Gastroesophageal sphincter (tissue), 4 donors: ENCODE data around the gene AURKA. TPM values are rescaled to one million over a fixed set of nuclear protein-coding genes. Genes with fewer than 3 reads are reported as not detected.
"Not testable (repeated sequence)": the region's sequence is repeated elsewhere in the genome, so short reads cannot be mapped to it uniquely, and the experiment has no call there.

Experiments
- ATAC-seq: fragments of 150-250 bp; one replicate; pipeline ENCODE4 v1.9.1; 2016; ENCODE audit warnings: mild to moderate bottlenecking, moderate library complexity
- H3K27ac ChIP-seq, 4 donors: fragments of 200-600 bp; sonication (generic) in 3 of 4; 1 replicate in 3 of 4; 2 replicates in 1 of 4; pipeline ENCODE4 v1.5.1; 2016 to 2019
- H3K27me3 ChIP-seq: fragments of 200-600 bp; sonication (generic); one replicate; pipeline ENCODE4 v1.5.1; 2019
- H3K36me3 ChIP-seq, 2 donors: fragments of 200-600 bp; sonication (generic); one replicate each; pipeline ENCODE4 v1.5.1; 2019; ENCODE audit warnings: control low read depth in 1 of 2
- H3K4me1 ChIP-seq, 3 donors: fragments of 200-600 bp; sonication (generic); 1 replicate in 2 of 3; 2 replicates in 1 of 3; pipeline ENCODE4 v1.5.1; 2016 to 2019; ENCODE audit warnings: control low read depth in 2 of 3
- H3K4me3 ChIP-seq, 2 donors: fragments of 200-600 bp; sonication (generic); one replicate each; pipeline ENCODE4 v1.5.1; 2019; ENCODE audit warnings: mild to moderate bottlenecking in 1 of 2, moderate library complexity in 1 of 2
- H3K9me3 ChIP-seq, 3 donors: fragments of 200-600 bp; sonication (generic); one replicate each; pipeline ENCODE4 v1.5.1; 2017 to 2019; ENCODE audit warnings: control low read depth in 2 of 3
- EP300 ChIP-seq: sonication (generic); formaldehyde crosslinking; IDR thresholded peaks from one replicate; pipeline ENCODE4 v1.6.1; 2017; ENCODE audit warnings: antibody characterized with exemption, mild to moderate bottlenecking
- POLR2A ChIP-seq, 2 donors: fragments of 450-650 bp; IDR thresholded peaks; one replicate each; pipeline ENCODE4 v1.6.1; 2017; ENCODE audit warnings: antibody characterized with exemption in 2 of 2, mild to moderate bottlenecking in 2 of 2, moderate library complexity in 1 of 2
- POLR2AphosphoS5 ChIP-seq: sonication (generic); formaldehyde crosslinking; IDR thresholded peaks from one replicate; pipeline ENCODE4 v1.6.1; 2017; ENCODE audit warnings: antibody characterized with exemption
- WGBS, 2 donors: methylation state at CpG; one replicate each; pipeline ENCODE4 v1.1.5; 2018; ENCODE audit warnings: low coverage in 1 of 2; 5-methylcytosine and 5-hydroxymethylcytosine counted together
- total RNA-seq, 4 donors: library from RNA; depleted of rRNA; stranded (reverse); fragments of >200 nt; gene quantifications; one replicate each; pipeline ENCODE4 v1.1.0, GENCODE V29; 2016
- TF ChIP-seq, protein P1 (sequence below), 4 experiments: fragments of 200-600 bp in 2 of 4; fragments of 450-650 bp in 2 of 4; sonication (generic) in 1 of 4; IDR thresholded peaks; one replicate each; pipeline ENCODE4 v1.5.1; 2017 to 2019; ENCODE audit warnings: antibody characterized with exemption in 4 of 4, mild to moderate bottlenecking in 2 of 4, moderate library complexity in 2 of 4

AURKA gene
- total RNA-seq, 4 donors from 2014 or later, result 0.54 to 2.5 (median 1.6) TPM

DNA sequence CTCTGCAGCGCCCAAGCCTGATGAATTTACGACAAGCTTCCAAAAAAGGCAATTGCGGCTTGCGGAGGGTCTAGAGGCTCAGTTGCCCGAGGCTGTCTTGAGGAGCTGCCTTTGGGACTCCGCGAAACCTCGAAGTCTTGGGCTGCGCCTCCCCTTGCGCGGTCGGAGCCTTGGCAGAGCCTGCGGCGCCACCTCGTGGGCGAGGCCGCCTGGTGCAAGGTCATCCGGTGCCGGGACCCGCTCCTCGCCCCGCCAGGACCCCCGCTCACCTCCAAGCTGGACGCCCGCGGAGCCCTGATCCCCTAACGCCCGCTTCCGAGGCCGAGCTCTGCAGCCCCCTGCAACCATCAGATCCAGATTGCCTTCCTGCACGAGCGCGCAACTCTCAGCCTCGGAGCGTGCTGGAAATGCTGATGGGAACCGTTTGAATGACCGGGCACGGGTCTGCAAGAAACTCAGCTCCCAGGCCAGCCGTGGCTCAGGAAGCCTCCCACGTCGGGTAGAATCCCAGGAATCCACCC lies 48.1 kb downstream of the AURKA start:
- Histone ChIP-seq H3K4me1 (peaks cover 0 to 8% (median 5%) of the 10 kb centered on the region in 3 donors), H3K9me3 (no peaks in the 10 kb centered on the region), H3K36me3 (no peaks in the 10 kb centered on the region), H3K27ac (no peak overlapping the region), H3K4me3 (peak overlapping the region in 1 of 2 donors; percentile 0), H3K27me3 (peaks cover 68% of the 10 kb centered on the region)
- 1% methylated on average over 12 of the region's 41 CpGs; no CpG with 5 or more reads in 1 of the 2 donors for WGBS, 2 donors
- TF ChIP-seq, protein P1, sequence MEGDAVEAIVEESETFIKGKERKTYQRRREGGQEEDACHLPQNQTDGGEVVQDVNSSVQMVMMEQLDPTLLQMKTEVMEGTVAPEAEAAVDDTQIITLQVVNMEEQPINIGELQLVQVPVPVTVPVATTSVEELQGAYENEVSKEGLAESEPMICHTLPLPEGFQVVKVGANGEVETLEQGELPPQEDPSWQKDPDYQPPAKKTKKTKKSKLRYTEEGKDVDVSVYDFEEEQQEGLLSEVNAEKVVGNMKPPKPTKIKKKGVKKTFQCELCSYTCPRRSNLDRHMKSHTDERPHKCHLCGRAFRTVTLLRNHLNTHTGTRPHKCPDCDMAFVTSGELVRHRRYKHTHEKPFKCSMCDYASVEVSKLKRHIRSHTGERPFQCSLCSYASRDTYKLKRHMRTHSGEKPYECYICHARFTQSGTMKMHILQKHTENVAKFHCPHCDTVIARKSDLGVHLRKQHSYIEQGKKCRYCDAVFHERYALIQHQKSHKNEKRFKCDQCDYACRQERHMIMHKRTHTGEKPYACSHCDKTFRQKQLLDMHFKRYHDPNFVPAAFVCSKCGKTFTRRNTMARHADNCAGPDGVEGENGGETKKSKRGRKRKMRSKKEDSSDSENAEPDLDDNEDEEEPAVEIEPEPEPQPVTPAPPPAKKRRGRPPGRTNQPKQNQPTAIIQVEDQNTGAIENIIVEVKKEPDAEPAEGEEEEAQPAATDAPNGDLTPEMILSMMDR (IDR thresholded peaks at IDR 0.05), result peak in 3 of 4 experiments; percentile 38 to 66 (median 39)
- no peak for TF ChIP-seq EP300
- ATAC-seq, result no peak

DNA sequence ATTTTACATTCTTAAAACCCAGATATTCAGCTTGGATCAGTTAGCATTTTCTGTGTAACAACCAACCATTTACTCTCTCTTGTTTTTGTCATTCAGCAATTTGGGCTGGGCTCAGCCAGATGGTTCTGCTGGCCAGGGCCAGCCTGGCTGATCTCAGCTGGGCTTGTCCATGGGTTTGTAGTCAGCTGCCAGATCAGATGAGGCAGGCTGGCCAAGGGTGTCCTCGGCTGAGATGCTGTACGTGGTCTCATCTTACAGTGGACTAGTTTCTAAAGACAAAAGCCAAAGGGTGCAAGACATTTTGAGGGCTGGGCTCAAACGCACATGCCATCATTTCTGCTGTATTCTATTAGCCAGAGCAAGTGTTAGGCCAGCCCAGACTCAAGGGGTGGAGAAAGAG lies 49.2 kb downstream of the AURKA start:
- Histone ChIP-seq H3K4me1 (peaks cover 0 to 8% (median 5%) of the 10 kb centered on the region in 3 donors), H3K4me3 (no peak overlapping the region), H3K36me3 (no peaks in the 10 kb centered on the region), H3K27ac (no peak overlapping the region), H3K9me3 (no peaks in the 10 kb centered on the region), H3K27me3 (peaks cover 71% of the 10 kb centered on the region)
- 80 to 90% methylated on average over 1 to 3 of the region's 3 CpGs for WGBS, 2 donors
- no peak for ATAC-seq
- TF ChIP-seq, protein P1 (IDR thresholded peaks at IDR 0.05), result no peak
- TF ChIP-seq POLR2A (IDR thresholded peaks at IDR 0.05), result no peak
- TF ChIP-seq POLR2AphosphoS5, result no peak
- TF ChIP-seq EP300, result no peak

DNA sequence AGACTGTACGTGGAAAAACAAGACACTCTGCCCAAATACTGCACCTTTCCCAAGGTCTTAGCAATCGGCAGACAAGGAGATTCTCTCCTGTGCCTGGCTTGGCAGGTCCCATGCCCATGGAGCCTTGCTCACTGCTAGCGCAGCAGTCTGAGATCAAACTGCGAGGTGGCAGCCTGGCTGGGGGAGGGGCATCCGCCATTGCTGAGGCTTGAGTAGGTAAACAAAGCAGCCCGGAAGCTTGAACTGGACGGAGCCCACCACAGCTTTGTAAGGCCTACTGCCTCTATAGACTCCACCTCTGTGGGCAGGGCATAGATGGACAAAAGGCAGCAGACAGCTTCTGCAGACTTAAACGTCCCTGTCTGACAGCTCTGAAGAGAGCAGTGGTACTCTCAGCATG lies 55.3 kb downstream of the AURKA start:
- H3K27me3 ChIP-seq, result peaks cover 45% of the 10 kb centered on the region
- H3K4me1 ChIP-seq, H3K27ac ChIP-seq, ATAC-seq, H3K4me3 ChIP-seq, H3K36me3 ChIP-seq, H3K9me3 ChIP-seq: not testable (repeated sequence)
- 43% methylated on average over 1 of the region's 8 CpGs; no CpG with 5 or more reads in 1 of the 2 donors for WGBS, 2 donors

DNA sequence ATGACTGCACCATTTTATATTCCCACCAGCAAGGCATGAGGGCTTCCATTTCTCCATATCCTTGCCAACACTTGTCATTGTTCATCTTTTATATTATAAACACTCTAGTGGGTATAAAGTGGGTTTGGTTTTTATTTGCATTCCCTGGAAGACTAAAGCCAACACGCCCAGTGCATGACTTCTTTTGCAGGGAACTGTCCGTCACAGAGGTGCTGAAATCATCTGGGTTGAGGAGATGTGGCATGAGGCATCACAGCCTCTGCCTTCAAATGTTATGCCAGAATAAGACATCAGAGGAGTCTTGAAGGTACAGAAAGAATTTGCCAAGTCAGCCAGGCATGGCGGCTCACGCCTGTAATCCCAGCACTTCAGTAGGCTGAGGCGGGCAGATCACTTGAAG lies 63.2 kb downstream of the AURKA start:
- ATAC-seq, result no peak
- H3K4me3 ChIP-seq, result no peak overlapping the region
- no peaks in the 10 kb centered on the region for H3K36me3 ChIP-seq

DNA sequence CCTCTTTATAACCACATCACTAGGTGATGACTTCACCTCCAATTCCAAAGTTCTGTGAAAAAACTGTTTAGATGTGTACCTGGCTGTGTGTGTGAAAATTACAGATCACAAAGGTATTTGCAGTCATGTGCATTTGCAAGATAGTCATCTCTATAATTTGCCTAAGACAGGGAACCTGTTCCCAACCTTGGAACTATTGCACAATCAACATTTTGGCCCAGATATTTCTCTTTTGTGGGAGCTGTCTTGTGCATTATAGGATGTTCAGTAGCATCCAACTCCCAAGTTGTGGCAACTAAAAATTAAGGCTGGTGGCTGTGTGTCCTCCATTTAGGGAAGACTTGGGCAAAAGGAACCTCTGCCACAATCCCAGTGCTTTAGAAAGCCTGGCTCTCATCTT lies 67.2 kb downstream of the AURKA start:
- H3K9me3 ChIP-seq, result no peaks in the 10 kb centered on the region
- no peak for ATAC-seq
- peaks cover 37% of the 10 kb centered on the region for H3K27me3 ChIP-seq
- no peaks in the 10 kb centered on the region for H3K36me3 ChIP-seq
- H3K4me1 ChIP-seq, result no peaks in the 10 kb centered on the region
- H3K27ac ChIP-seq, result no peak overlapping the region
- H3K4me3 ChIP-seq, result no peak overlapping the region
- TF ChIP-seq EP300, result no peak
- TF ChIP-seq POLR2A (IDR thresholded peaks at IDR 0.05), result no peak
- no peak for TF ChIP-seq POLR2AphosphoS5
- TF ChIP-seq, protein P1 (IDR thresholded peaks at IDR 0.05), result no peak

More for the DNA sequence above, 63.2 kb downstream of the AURKA start:
- Histone ChIP-seq H3K9me3 (no peaks in the 10 kb centered on the region), H3K27ac (no peak overlapping the region), H3K27me3 (peaks cover 43% of the 10 kb centered on the region), H3K4me1 (no peaks in the 10 kb centered on the region)
- TF ChIP-seq EP300 (no peak), POLR2AphosphoS5 (no peak), POLR2A (IDR thresholded peaks at IDR 0.05) (no peak)
- TF ChIP-seq, protein P1 (IDR thresholded peaks at IDR 0.05), result no peak
- WGBS, 2 donors, result 0 to 13% methylated on average over 1 to 2 of the region's 5 CpGs
